Activated T-helper 9 cell treated with anti-CD3 and anti-CD28 coated beads, Interleukin-2, amount 50 U/mL, for 16 hours (primary cell): ENCODE results near the gene MAG.

ENCODE experiments used
- DNase-seq: peaks from one replicate; pipeline ENCODE4 v3.0.0-alpha.2; 2020; ENCODE audit warnings: low read depth

Gene MAG

DNA sequence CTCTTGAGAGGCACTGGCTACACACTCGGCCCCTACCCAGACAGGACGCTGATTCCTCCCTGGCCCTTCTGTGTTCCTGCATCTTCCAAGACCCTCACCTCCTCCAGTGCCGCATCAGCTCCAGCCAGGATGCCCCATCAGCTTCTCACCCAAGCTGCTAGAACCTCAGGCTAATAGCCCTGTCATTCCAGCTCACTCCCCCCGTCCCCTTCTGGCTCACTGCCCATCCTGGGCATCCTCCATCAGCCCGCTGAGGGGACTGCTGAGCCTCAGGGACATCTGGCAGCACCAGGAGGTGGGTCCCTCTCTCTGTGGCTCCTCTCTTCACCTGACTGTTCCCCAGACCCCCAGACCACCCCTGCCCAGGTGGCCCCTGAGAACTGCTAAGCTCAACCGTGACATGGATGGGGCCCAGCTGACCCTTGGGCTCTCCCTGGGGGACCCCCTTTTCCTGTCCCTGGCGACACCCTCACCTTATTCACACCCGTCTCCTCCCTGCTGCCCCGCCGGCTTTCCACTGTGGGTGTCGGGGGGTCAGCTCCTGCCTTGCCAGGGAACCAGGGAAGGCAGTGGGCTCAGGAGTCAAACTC lies 71.1 kb downstream of the MAG start:
- DNase-seq, result no peak
